ENCODE results near the gene PRTN3. TPM values are rescaled to one million over a fixed set of nuclear protein-coding genes. Genes with fewer than 3 reads are reported as not detected.

PRTN3 gene
- not detected in 2 replicates for total RNA-seq

DNA sequence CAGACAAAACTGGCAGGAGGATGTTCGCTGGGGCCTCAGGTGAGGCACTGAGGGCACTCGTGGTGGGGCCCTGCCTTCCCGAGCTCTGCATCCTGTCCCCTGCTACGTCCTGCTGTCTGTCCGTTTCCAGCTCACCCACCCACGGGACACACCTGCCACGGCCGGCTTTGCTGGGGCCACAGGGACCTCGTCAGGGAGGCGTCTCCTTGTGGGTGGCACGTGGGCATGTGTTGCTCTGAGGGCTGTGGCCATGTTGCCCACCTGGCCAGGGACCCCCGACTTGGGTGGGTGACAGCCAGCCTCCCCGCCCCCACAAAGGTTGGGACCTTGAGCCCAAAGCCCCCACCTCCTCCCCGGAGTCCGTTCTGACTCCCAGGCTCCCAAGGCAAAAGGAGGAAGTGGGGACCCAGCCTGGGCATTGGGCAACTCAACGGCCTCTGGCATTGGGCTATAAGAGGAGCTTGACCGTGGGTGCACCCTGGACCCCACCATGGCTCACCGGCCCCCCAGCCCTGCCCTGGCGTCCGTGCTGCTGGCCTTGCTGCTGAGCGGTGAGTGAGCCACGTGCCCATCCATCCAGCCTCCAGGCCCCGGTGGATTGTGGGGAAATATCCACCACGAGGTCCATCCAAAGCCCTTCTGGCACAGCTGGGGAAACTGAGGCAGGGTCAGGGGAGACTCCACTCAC is at the start of gene PRTN3:
Gene PRTN3, plus strand, starts transcription at position 481 of the 688 bp plus-strand sequence. Its CDS starts 10 bp downstream, at position 491.

DNA sequence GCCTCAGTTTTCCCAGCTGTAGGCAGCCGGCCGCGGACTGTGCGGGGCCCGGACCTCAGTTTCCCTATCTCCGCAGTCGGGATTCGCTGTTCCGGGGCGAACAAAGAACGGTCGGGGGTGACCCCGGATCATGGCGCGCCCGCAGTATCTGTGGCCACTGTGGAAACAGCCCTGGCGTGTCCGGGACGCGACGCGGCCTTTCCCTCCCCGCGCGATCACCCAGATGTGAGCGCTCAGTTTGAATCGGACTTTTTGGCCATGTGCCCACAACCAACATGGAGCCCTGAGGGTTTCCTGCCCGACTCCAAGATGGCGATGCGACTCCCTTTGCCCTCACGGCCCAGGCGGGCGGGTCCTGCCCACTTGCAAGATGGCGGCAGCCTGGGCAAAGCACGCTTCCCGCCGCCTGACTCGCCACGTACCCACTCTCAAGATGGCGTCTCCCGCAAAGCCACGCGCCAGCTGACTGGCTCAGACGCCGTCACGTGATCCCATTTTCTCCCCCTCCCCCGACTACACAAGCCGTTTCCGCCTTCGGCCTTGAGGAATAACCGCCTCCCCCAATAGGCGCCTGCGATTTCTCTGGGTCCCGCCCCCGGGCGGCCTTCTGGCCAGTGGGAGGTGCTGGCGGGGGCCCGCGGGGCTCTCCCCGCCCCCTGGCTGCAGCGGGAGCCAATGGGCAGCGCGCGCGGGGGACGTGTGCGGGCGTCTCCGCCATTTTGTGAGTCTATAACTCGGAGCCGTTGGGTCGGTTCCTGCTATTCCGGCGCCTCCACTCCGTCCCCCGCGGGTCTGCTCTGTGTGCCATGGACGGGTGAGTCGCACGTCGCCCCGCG is 43.9 kb upstream of the PRTN3 start, which contains the start of gene PTBP1:
Gene PTBP1, plus strand, starts transcription at position 761 of the 836 bp plus-strand sequence. Its CDS starts 46 bp downstream, at position 807.

GRCh38 chr19:821825-822503 is 18.8 kb upstream of the PRTN3 start, which contains the start of gene PLPPR3:
Gene PLPPR3, minus strand, starts transcription at chr19:821955. Its CDS starts 396 bp downstream, at chr19:821559.

GRCh38 chr19:827710-828321 is 13.0 kb upstream of the PRTN3 start, which contains the start of gene AZU1:
Gene AZU1, plus strand, starts transcription at chr19:827837. Its CDS starts 10 bp downstream, at chr19:827847.

DNA sequence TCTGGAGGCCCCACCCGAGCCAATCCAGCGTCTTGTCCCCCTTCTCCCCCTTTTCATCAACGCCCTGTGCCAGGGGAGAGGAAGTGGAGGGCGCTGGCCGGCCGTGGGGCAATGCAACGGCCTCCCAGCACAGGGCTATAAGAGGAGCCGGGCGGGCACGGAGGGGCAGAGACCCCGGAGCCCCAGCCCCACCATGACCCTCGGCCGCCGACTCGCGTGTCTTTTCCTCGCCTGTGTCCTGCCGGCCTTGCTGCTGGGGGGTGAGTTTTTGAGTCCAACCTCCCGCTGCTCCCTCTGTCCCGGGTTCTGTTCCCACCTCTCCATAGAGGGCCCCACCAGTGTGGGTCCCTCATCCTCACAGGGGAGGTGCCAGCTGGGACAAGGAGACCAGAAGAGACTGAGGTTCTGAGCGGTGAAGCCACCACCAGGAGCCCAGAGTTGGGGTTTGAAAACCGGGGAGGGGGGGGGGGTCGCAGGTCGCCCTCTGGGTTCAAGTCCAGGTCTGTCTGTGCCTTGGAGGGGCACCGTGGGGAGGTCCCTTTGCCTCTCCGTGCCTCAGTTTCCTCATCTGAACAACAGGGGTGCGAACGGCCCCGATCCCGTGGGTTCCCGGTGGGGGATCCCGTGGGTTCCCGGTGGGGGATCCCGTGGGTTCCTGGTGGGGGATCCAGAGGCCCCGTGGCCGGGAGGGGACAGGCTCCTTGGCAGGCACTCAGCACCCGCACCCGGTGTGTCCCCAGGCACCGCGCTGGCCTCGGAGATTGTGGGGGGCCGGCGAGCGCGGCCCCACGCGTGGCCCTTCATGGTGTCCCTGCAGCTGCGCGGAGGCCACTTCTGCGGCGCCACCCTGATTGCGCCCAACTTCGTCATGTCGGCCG is 11.6 kb downstream of the PRTN3 start, which contains the start of gene ELANE:
Gene ELANE, plus strand, starts transcription at position 168 of the 878 bp plus-strand sequence. Its CDS starts 26 bp downstream, at position 194.

DNA sequence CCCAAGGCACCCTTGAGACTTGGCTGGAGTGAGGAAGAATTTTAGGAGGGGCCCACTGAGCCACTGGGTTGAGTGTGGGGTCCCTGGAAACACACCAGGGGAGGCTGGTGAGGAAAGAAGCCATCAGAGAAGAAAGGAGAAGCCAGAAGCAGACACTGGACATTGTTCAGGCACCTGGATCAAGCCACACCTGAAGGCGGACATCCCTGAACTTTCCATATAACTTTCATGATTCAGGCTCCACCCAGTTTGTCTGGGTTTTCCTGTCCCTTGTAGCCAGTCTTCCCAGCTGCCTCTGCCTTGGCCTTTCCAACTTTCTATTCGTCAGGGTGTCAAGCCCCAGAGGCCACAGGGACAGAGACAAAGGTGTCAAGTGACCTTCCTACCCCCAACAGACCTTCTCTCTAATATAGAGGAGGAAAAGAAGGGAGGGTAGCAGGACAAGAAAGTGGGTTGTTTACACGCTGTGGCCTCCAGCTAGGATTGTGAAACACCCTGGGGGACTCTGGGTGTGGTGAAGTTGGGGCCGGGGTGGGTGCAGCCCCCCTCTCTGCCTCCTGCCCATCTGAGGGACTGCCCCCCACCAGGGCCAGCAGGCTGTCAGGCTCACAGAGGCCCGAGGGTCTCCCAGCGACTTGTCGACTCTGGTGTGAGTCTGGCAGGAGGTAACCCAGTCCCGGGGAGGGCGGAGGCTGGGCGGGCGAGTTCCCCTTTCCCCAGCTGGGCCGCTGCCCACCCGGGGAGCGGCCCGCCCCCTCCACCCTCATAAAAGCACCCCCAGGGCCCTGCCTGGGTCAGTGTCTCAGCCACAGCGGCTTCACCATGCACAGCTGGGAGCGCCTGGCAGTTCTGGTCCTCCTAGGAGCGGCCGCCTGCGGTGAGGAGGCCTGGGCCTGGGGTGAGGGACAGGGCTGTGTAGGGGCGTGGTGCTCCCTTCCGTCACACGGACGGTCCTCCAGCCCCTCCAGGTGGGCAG is 18.4 kb downstream of the PRTN3 start, which contains the start of gene CFD:
Gene CFD, plus strand, starts transcription at position 797 of the 976 bp plus-strand sequence. Its CDS starts 26 bp downstream, at position 823.

DNA sequence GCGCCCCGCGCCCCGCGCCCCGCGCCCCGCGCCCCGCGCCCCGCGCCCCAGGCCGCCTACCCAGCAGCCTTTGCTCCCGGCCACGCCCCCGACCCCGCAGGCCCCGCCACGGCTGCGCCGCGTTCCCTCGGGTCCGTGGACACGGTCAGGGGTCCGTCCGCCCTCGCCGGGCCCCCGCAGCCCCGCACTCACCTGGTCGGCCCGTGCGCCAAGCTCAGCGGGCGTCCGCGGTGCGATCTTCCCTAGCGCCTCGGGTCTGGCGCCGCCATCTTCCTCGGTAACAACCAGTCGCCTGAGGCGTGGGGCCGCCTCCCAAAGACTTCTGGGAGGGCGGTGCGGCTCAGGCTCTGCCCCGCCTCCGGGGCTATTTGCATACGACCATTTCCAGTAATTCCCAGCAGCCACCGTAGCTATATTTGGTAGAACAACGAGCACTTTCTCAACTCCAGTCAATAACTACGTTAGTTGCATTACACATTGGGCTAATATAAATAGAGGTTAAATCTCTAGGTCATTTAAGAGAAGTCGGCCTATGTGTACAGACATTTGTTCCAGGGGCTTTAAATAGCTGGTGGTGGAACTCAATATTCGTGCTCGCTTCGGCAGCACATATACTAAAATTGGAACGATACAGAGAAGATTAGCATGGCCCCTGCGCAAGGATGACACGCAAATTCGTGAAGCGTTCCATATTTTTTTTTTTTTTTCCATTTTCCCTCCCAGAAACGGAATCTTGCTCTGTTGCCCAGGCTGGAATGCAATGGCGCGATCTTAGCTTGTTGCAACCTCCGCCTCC is 52.3 kb downstream of the PRTN3 start, which contains the start of the genes MED16 and RNU6-9:
Gene MED16, minus strand, starts transcription at position 294 of the 796 bp plus-strand sequence. CDS start 2,056 bp downstream, outside the sequence.
Gene RNU6-9, plus strand, starts transcription at position 591 of the 796 bp plus-strand sequence.

Small RNA genes within 50 kb of the gene (small RNA-seq; reads per million reads assigned to genes)
- gene MIR3187 = not detected
- gene RNU6-9 = 6.2 reads per million, percentile 93 among the genes with 10 or more reads in this experiment

Other genes with a start within 250 kb of the PRTN3 start
- gene POLRMT, start 207.5 kb upstream of the PRTN3 start, total RNA-seq = 20.0 and 23.4 TPM in 2 replicates
- gene FGF22, start 201.1 kb upstream of the PRTN3 start, total RNA-seq = 0.33 and 0.39 TPM in 2 replicates
- gene RNF126, start 177.8 kb upstream of the PRTN3 start, total RNA-seq = 34.9 and 59.5 TPM in 2 replicates
- 221 and 628 TPM in 2 replicates for gene FSTL3, start 164.6 kb upstream of the PRTN3 start, total RNA-seq
- gene PRSS57, start 145.5 kb upstream of the PRTN3 start, total RNA-seq = not detected in 2 replicates
- gene PALM, start 132.1 kb upstream of the PRTN3 start, total RNA-seq = 0.11 and 1.2 TPM in 2 replicates
- 11.0 and 58.5 TPM in 2 replicates for gene MISP, start 89.9 kb upstream of the PRTN3 start, total RNA-seq
- gene PTBP1, start 43.5 kb upstream of the PRTN3 start, total RNA-seq = 106 and 194 TPM in 2 replicates
- gene PLPPR3, start 19.0 kb upstream of the PRTN3 start, total RNA-seq = under 0.01 TPM in 1 of 2 replicates, not detected in the other
- gene AZU1, start 13.2 kb upstream of the PRTN3 start, total RNA-seq = not detected in 2 replicates
- gene ELANE, start 11.3 kb downstream of the PRTN3 start, total RNA-seq = not detected in 2 replicates
- 1.3 and 1.6 TPM in 2 replicates for gene CFD, start 18.7 kb downstream of the PRTN3 start, total RNA-seq
- 25.5 and 32.2 TPM in 2 replicates for gene MED16, start 52.2 kb downstream of the PRTN3 start, total RNA-seq
- gene RNU6-9, start 52.5 kb downstream of the PRTN3 start, total RNA-seq = not detected in 2 replicates
- gene R3HDM4, start 72.2 kb downstream of the PRTN3 start, total RNA-seq = 35.3 and 49.0 TPM in 2 replicates
- gene KISS1R, start 76.3 kb downstream of the PRTN3 start, total RNA-seq = not detected in 2 replicates
- 177 and 216 TPM in 2 replicates for gene ARID3A, start 85.0 kb downstream of the PRTN3 start, total RNA-seq
- 60.1 TPM in 2 replicates for gene WDR18, start 143.3 kb downstream of the PRTN3 start, total RNA-seq
- under 0.01 and 0.79 TPM in 2 replicates for gene GRIN3B, start 159.4 kb downstream of the PRTN3 start, total RNA-seq
- gene TMEM259, start 180.1 kb downstream of the PRTN3 start, total RNA-seq = 79.3 and 114 TPM in 2 replicates
- gene RNU6-2, start 180.5 kb downstream of the PRTN3 start, total RNA-seq = not detected in 2 replicates
- 33.0 and 118 TPM in 2 replicates for gene CNN2, start 185.6 kb downstream of the PRTN3 start, total RNA-seq
- 13.0 and 14.0 TPM in 2 replicates for gene ABCA7, start 199.1 kb downstream of the PRTN3 start, total RNA-seq
- gene ARHGAP45, start 226.2 kb downstream of the PRTN3 start, total RNA-seq = 1.2 and 8.4 TPM in 2 replicates

Measured in placental epithelial cell (primary cell).